K562 treated with DMSO at 1 percent for 12 hours (cell line): ENCODE results near the gene PLA2G7. TPM values are rescaled to one million over a fixed set of nuclear protein-coding genes. Genes with fewer than 3 reads are reported as not detected.

ENCODE experiments used
- total RNA-seq: library from RNA; unstranded; fragments of 300-600 nt; gene quantifications from 2 replicates; pipeline ENCODE4 v1.2.3, GENCODE V29; 2022; ENCODE audit not compliant: insufficient read depth

Gene PLA2G7
- not detected in 2 replicates for total RNA-seq

DNA sequence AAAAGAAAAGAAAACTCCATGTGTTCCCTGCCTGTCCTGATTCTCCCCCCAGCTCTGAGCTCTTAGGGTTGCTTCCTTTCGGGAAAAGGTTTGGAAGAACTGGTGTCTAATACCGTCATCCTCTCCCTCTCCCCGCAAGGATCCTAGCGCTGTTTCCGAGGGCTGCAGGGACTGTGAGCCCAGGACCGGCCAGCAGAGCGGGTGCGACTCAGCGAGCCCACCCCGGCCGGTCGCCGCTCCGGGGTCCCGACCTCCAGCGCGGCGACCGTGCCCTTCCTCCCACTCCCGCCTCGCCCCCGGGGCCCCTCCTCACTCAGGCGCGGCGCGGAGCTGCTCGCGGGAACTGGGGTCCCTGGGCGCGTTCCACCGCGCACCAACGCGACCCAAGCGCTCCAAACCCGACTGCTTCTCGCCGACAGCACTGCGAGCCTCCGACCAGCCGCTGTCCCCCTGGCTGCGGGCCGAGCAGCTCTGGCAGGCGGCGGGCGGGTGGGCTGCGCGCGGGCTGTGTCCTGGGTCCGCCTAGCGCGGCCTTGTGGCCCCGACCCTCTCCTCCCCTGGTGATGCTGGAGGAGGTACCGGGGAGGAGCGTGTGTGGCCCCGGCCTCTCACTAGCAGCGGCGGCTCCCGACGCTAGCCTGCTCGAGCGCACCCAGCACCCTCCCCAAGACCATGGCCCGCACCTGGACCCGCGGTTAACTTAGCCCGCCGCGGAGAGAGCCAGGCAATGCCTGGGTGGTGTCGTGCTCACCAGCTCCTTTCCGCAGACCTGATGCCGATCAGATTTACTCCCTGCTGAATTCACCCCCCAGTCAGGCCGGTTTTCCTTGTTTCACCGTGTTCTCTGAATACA lies at the start of gene PLA2G7:
Gene PLA2G7, minus strand, starts transcription at position 509 of the 853 bp plus-strand sequence. CDS start 12,484 bp downstream, outside the sequence.

DNA sequence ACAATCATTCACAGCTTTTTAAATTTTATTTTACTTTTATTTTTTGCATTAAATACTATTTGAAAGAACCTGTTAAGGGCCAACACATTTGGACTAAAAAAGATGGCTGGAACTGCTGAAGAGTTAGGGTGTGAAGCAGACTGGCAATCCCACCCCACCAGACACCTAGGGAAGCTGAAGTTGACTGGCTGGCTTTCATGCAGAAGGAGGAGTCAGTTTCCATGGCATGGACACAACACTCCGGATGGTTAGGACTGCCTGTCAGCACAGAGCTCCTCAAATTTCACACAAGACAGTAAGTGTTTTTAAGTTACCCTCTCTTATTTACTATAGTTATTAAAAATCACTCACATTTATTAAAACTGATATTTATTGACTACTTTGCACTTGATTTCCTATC lies 11.5 kb upstream of the PLA2G7 start, which contains the start of gene ANKRD66:
Gene ANKRD66, plus strand, starts transcription at position 238 of the 400 bp plus-strand sequence. CDS start 5,016 bp downstream, outside the sequence.

DNA sequence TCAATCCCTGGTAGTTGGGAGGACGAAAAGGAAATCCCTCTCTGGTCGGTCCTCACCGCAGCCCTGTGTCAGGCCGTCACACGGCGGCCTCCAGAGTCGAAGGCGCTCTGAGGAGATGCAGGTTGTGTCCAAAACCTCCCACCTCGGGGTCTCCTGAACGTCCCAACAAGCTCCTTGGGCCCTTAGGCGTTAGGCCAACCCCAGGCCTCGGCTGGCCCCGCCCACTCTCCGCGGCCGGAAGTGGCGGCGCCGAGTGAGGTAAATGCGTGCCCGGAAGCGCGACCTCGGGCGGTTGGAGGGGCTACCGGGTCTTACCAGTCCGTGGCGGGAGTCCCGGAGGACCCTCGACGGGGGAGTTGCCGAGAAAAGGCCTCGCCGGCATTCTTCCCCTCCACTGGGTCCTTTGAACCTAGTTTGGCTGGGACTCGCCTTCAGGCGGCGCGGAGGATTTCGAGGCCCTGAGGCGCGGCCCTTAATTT lies 47.5 kb downstream of the PLA2G7 start, which contains the start of gene TDRD6:
Gene TDRD6, plus strand, starts transcription at position 267 of the 479 bp plus-strand sequence. CDS start 244 bp downstream, outside the sequence.

Other genes with a start within 250 kb of the PLA2G7 start
- gene RCAN2, start 243.9 kb downstream of the PLA2G7 start, total RNA-seq = 0.25 TPM in 1 of 2 replicates, not detected in the other
- not detected in 2 replicates for gene CYP39A1, start 82.6 kb downstream of the PLA2G7 start, total RNA-seq
- not detected in 2 replicates for gene SLC25A27, start 82.4 kb downstream of the PLA2G7 start, total RNA-seq
- gene TDRD6, start 47.5 kb downstream of the PLA2G7 start, total RNA-seq = 0.13 and 0.48 TPM in 2 replicates
- gene ANKRD66, start 11.6 kb upstream of the PLA2G7 start, total RNA-seq = not detected in 2 replicates
- not detected in 2 replicates for gene MEP1A, start 58.0 kb upstream of the PLA2G7 start, total RNA-seq
- gene ADGRF5, start 186.6 kb upstream of the PLA2G7 start, total RNA-seq = not detected in 2 replicates